ENCODE data around the gene PEX14.
"Not testable (repeated sequence)": the region's sequence is repeated elsewhere in the genome, so short reads cannot be mapped to it uniquely, and the experiment has no call there.

PEX14 gene

DNA sequence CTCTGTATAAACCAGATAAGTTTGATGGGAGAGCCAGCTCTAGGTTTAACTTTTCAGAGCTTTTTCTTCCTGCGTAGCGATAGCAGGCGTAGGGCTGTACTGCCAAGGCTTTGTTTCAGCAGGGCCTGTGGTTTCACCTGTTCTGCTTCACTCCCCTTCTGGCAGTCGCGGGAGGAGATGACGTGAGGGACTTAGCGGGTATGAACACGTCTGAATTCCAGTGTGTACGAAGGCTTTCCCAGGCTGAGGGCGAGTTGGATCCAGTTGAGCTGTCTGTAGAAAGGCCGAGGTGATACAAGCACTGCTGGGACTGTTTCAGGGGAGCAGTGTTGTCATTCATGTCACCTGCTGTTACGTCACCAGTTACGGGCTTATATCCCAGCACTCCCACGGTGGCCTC is 21.2 kb downstream of the PEX14 start:
- DNase-seq: peak in 1 of 2 donors; percentile 20

DNA sequence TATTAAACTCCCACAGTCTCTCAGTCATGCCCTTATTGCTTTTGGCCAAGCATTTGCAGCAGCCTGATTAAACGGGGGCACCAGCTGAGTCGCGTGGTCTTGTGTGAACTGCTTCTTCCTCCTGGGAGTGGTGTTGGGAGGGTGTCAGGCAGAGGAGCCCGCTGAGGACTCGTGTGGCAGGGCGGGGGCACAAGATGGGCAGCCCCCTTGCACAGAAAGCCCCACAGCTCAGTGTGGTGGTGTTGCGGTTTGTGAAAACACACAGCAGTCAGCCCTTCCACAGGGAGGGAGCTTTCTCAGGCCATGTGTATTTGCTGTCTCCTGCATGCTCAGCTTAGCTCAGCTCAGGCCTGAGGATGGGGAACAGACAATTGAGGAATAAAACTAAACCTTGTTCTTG is 22.4 kb downstream of the PEX14 start:
- DNase-seq: no peak

DNA sequence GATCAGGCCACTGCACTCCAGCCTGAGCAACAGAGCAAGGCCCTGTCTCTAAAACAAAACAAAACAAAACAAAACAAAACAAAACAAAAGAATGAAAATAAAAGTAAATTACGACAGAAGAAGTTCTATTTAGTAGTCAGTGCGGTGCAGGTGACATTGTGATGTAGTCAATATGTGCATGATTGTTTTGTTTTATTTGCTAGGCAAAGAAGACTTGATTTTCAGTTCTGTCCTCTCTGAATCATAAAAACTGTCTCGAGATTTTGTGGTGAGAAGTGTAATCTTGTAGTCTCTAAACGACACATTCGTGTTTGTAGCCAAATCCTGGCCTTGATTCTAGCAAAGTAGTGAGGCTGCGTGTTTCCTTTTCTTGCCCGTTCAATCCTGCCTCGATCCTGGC is 23.5 kb downstream of the PEX14 start:
- DNase-seq: no peak

DNA sequence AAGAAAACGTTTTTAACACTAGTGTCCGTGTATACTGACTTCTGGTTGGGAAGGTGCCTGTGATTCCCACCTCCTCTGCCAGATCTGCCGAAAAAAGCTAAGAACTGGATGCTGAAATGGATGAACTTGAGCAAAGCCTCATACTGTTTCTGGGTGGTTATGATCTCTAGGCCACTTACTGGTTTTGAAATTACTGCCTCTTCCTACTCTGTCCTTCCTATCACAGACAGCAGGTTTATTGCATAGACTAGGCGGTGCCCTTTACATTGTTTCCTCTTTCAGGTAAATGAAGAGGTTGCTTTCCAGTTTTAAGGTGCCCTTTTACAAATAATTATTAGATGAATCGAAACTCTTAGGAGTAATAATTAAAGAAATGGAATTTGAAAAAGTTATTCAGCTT is 27.5 kb downstream of the PEX14 start:
- no peak for DNase-seq

GRCh38 chr1:10504249-10504648 is 29.5 kb downstream of the PEX14 start:
- DNase-seq: no peak

- not testable (repeated sequence) for DNase-seq
These were observed 31.4 kb downstream of the PEX14 start for GRCh38 chr1:10506046-10506676.

GRCh38 chr1:10506677-10507047 is 31.9 kb downstream of the PEX14 start:
- DNase-seq: no peak

GRCh38 chr1:10507111-10507879 is 32.5 kb downstream of the PEX14 start:
- DNase-seq: peak; percentile 44 to 60

DNA sequence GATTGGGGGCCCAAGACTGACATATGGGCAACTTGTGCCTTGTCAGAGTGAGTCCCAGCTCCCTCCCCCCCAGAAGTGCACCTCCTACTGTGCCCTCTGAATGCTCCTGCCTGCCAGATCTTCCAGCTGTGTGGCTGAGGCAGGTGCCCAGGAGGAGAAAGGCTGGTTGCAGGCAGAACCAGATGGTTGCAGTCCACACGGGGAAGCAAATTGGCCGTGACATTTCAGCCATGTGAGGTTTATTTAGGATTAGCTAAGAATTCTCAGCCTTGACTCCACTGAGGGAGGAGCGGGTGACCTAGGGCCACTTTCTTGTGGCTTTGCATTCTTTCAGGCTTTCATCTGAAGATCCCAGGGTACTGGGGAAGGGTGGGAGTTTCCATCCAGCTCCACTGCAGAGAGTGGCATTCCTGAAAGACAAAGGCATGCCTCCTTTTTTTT is 33.8 kb downstream of the PEX14 start:
- no peak for DNase-seq

DNA sequence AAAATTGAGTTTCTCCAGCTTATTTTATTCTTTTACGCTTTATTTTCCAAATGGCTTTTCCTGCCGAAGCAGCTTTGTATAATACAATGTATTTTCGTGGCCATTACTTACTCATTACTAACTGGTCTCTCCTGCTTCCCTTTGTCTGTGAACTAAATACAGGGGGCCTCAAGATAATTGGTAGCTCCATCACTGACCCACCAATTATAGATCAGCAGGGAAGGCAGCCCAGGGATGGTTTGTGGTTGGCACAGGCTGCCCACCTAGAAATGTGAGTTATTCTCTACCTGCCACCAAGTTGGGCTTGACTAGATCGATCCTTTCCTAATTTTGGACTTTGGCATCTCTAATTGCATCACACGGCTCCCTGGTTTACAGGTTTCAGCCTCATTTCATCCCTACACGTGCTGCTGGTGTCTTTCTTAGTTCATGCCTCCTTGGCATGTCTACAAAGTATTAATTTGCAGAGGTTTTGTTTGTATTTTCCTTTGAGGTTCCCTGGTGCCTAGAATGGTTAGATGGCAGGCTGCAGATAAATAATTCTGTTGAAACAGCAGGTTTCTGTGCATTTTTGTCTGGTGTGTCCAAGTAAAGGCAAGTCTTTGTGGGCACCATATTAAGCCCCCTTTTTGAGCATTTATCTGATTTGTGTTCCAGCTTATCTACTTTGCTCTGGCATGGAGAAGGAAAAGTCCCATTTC is 35.2 kb downstream of the PEX14 start:
- DNase-seq: no peak

DNA sequence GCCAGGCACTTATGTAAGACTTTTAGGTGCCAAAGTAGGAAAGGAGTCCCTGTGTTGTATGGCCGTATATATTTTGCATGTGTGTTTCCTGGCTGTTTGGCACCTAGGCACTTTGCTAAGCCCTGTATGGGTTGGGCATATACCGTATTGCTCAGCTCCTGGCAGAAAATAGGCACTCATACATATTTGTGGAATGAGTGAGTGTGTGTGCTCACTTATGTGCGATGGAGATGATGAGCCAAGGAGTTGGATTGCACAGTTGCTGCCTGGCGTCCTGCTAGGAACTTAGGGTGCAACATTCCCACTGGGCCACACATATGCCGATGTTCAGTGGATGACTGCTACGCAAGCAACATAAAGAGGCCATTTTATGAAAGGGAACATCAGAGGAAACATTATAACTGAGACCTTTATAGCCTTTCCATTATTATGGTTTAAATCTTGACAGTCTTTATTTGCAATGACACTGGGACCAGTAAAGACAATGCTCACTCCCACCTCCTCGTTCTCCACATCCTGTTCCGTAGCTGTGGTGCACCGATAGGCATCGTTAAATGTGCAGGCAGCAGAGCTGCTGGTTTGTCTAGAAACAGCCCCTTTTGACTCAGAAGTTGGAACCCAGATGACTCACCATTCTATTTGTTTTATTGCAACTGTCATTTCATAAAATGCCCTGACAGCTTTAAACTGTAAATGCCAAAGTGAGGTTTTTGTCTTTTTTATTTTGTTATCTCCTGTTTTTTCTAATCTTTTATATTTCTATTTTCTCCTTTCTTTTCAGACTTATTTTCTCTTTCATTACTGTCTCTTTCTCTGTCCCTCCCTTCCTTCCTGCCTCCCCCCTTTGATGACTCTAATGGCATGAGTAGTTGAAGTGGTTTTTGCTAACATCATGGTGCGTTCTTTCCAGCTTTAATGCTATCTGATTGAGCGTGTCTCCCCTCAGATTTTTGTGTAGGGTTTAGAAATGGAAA is 36.1 kb downstream of the PEX14 start:
- DNase-seq: peak; percentile 78 to 82

- no peak for DNase-seq
These were observed 36.7 kb downstream of the PEX14 start for GRCh38 chr1:10511494-10511885.

- no peak for DNase-seq
These were observed 38.4 kb downstream of the PEX14 start for GRCh38 chr1:10513199-10513598.

DNA sequence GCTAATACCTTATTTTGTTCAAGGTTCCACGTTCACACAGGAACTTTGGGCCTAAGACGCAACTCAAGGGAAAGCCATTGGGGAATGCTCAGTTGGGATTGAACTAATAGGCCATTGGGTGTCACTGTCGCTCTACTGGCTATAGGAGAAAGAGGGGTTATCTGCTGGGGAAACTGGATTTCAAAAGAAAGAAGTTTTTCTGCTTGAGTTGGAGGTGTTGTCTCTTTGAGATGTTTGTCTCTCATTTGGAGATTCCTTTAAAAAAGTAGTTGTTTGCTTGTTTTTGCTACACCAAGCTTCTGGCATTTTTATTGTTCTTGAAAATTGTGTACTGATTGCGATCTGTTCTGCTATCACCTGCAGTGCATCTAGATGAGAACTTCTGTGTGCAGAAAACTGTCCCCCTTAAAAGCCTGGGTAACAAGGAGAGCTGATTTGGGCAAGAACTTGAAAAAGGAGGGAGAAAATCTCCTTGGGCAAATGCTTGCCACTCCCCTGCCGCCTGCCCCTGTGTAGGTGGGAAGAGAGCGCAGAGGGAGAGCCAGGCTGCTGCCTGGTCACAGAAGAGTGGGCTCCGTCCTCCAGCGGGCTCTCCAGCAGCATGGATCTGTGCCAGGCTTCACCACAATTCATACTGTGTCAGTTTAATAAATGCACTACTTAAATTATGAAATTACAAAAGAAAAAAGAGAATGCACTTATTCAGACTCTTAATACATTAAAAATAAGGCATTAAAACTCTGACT is 39.9 kb downstream of the PEX14 start:
- no peak for DNase-seq

DNA sequence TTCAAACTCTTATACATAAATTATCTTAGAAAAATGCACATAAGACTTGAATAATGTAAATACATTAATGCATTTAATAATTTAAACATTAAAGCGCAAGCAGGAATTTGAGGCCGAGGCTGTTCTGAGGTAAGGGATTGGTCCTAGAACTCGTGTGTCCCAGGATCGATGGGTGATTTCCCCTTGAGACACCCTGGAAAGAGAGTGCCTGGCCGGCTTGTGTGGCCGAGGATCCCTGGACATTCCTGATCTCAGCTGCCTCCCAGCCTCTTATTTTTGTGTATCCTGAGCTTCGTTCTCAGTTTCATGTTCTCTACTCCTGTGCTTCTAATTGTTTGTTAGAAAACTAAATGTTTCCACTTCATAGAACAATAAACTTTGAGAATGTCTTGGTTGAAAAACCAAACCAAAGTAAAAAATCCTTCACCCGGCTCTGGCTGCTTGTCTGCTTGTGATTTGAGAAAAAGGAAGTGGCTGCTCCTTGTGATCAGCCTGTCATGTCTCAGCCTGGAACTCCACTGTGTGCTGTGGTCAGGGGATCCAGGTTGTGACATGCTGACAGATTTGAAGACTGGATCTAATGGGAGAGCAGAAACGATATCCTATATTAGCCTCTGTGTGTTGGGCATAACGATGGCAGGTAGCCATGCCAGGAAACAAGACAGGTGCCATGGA is 40.7 kb downstream of the PEX14 start:
- no peak for DNase-seq

DNA sequence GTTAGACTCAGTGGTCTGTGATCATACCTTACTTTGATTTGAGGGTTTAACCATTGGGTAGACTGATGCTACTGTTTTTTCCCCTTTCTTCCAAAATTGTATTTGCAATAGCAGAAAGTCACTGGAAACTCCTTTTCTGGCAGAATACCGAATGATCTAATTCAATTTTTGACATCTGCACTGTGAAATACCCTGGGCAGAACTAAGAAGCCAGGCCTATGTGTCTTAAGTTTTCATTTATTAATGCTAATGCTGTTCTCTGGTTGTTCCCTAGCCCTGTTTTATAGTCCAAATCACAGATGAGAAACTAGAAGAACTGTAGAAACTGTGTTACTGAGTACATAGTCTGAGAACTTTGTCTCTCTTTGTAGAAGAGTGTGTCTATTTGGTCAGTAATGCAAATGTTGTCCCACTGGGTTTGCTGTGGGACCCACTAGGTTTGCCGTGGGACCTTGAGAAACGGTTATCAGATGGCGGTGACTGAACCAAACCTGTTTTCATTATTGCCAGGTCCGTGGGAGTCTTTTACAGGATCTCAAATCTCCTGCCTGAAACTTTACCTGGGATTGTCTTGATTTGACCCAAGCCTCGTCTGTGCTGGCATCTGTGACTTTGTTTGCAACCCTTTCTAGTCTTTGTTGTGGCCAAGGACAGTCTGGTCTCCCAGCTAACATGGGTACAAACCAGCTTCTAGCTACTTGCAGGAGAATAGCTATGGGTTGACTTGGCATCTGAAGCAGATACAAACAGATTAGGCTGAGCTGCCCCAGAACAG is 41.4 kb downstream of the PEX14 start:
- no peak for DNase-seq

- DNase-seq: no peak
These were observed 42.4 kb downstream of the PEX14 start for GRCh38 chr1:10516925-10517676.

DNA sequence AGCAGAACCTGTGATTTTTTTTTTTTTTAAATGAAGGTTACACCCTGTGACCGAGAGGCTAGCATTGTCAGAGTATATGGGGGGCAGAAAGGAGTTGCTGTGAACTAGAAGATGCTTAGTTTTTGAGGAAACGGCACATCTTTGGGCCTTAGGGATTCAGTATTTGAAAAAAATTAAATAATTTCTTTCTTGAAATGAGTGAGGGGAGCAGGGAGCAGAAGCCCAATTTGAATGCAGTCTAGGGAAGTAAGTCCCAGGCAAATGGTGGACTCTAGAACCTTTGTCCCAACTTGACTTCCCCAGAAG is 42.9 kb downstream of the PEX14 start:
- no peak for DNase-seq

- DNase-seq: no peak
These were observed 44.3 kb downstream of the PEX14 start for GRCh38 chr1:10519016-10519417.

DNA sequence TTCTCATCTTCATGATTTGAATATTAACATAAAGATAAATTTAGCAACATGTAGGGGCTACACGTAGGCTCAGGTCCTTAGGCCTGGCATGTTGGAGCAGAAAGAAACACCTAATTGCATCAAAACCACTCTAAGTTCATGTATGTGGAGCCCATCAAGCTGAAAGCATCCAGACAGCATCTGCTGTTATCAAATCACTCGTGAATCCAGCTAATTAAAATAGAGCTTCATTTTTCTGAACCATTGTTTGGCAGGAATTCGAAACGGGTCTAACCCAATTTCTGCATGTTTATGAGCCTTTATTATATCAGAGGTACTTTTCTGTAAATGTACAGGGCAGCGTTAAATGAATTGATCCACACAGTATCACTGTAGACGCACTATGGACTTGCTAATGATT is 45.7 kb downstream of the PEX14 start:
- DNase-seq: no peak
